Right lobe of liver (tissue), 6 donors: ENCODE data around the gene SIX2. TPM values are rescaled to one million over a fixed set of nuclear protein-coding genes. Genes with fewer than 3 reads are reported as not detected.
A peak's percentile ranks its signal among the peaks of the same experiment; 100 is the strongest.

Experiments
- ATAC-seq, 4 donors: fragments of 200-7000 bp; cut with Tn5 transposase; one replicate each; pipeline ENCODE4 v1.9.1; 2020; ENCODE audit warnings: mild to moderate bottlenecking in 4 of 4, moderate library complexity in 4 of 4
- DNase-seq, 3 donors: peaks; one replicate each; pipeline ENCODE4 v3.0.0-alpha.2; 2020
- H3K27ac ChIP-seq, 3 donors: fragments of 200-600 bp; one replicate each; pipeline ENCODE4 v1.8.0; 2022
- H3K27me3 ChIP-seq, 2 donors: fragments of 200-600 bp; one replicate each; pipeline ENCODE4 v1.8.0; 2022
- H3K36me3 ChIP-seq, 4 donors: fragments of 200-600 bp; sonication (generic) in 1 of 4; one replicate each; pipeline versions ENCODE4 v1.5.1 to v1.8.0; 2017 to 2022; ENCODE audit warnings: control low read depth in 1 of 4
- H3K4me1 ChIP-seq, 4 donors: fragments of 200-600 bp; sonication (generic) in 1 of 4; one replicate each; pipeline versions ENCODE4 v1.5.1 to v1.8.0; 2017 to 2022; ENCODE audit warnings: control low read depth in 1 of 4
- H3K4me3 ChIP-seq, 3 donors: fragments of 200-600 bp; one replicate each; pipeline ENCODE4 v1.8.0; 2022
- H3K9me3 ChIP-seq, 4 donors: fragments of 200-600 bp; sonication (generic) in 1 of 4; one replicate each; pipeline versions ENCODE4 v1.5.1 to v1.8.0; 2017 to 2022; ENCODE audit warnings: control low read depth in 1 of 4
- CTCF ChIP-seq, 4 donors: fragments of 200-600 bp in 3 of 4; fragments of 450-650 bp in 1 of 4; IDR thresholded peaks; one replicate each; pipeline versions ENCODE4 v1.5.1 to v1.8.0; 2016 to 2022; ENCODE audit warnings: antibody characterized with exemption in 4 of 4, mild to moderate bottlenecking in 2 of 4
- POLR2A ChIP-seq: fragments of 450-650 bp; IDR thresholded peaks from one replicate; pipeline ENCODE4 v1.6.1; 2017; ENCODE audit warnings: antibody characterized with exemption, mild to moderate bottlenecking
- WGBS: methylation state at CpG from one replicate; pipeline ENCODE4 v1.1.6; 2018; ENCODE audit warnings: low coverage, low lambda C conversion rate; ENCODE audit not compliant: insufficient coverage; ENCODE audit errors: missing lambda C conversion rate; 5-methylcytosine and 5-hydroxymethylcytosine counted together
- intact Hi-C, 2 donors: fragments of 100-400 bp; cut with DNase I; formaldehyde crosslinking; loops; one replicate each; pipeline versions ENCODE4 v1.11.2 to v1.14.1; 2022
- total RNA-seq, 6 experiments: library from RNA; depleted of rRNA in 2 of 6; stranded (reverse); fragments of >200 nt in 2 of 6; fragmentation: NEBNext Ultra II Directional in 3 of 6; extraction: Animal tissue kit (Norgen Biotek cat#: 25700) in 3 of 6; gene quantifications; one replicate each; pipeline versions ENCODE4 v1.1.0 to v1.2.4, GENCODE V29; 2016 to 2023
- donor health status: DM: no; HTN: yes; CAD: no.
- donor health status: DM: no; HTN: no; CAD: no.
- donor health status: DM: no; HTN: no; CAD: no.
- donor health status: DM: no; HTN: yes; CAD: no.
- donor health status: DM: no; HTN: yes; CAD: no.

Gene SIX2
- total RNA-seq, 6 experiments from 2014 or later: not detected

DNA sequence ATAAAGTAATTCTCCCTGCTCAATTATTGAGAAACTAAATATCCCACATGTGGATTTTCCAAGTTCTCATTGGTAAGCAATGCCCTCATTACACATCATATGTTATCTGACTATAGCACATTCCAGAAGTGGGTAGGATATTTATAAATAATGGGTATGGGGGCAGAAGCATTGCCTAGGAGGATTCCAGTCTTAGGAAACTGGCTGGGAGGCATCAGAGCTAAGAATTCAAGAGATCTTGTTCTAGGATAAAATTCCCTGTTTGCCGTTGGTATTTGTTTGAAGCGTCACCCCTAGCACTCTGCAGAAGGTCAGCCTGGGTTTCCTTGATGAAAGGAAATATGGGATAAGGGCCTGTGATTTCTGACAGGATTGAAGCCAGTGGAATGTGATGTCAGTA, 20.1 kb downstream of the SIX2 start:
- H3K4me3 ChIP-seq: no peak overlapping the region
- intact Hi-C loops: no loop called here
- H3K9me3 ChIP-seq: peaks cover 0 to 5% (median 0%) of the 10 kb centered on the region in 4 donors
- ATAC-seq (no peak), DNase-seq (no peak)
- WGBS: 68% methylated on average over 2 of the region's 2 CpGs
- TF ChIP-seq POLR2A: no peak
- no peak for TF ChIP-seq CTCF (IDR thresholded peaks at IDR 0.05)
- no peaks in the 10 kb centered on the region for H3K4me1 ChIP-seq
- no peak overlapping the region for H3K27ac ChIP-seq
- H3K36me3 ChIP-seq: no peaks in the 10 kb centered on the region
- no peaks in the 10 kb centered on the region for H3K27me3 ChIP-seq

DNA sequence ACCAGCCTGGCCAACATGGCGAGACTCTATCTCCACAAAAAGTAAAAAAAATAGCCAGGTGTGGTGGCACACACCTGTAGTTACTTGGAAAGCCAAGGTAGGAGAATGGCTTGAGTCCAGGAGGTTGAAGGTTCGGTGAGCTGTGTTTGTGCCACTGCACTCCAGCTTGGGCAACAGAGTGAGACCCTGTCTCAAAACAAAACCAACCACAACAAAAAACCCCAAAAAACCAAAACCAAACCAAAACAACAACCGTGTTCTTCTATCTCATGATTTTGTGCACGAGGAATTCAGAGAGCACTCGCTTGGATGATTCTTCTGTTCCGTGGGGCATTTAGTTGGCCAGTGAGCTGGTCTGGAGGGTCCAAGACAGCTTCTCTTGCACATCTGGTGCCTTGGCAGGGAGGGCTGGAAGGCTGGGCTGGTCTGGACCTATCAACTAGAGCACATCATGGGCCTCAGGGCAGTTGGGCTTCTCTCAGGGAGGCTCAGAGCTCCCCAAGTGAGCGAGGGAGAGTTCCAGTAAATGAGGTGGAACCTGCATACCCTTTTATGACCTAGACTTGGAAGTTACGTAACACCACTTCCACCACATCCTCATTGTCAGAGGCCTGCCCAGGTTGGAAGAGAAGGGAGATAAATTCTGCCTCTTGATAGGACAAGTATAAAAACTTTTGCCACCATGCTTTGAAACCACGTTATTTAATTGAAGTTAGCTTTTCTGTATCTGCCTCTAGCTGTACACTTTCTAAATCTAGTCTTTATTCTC, 25.2 kb downstream of the SIX2 start:
- ATAC-seq: no peak
- 73% methylated on average over 5 of the region's 9 CpGs for WGBS
- no peak for TF ChIP-seq CTCF (IDR thresholded peaks at IDR 0.05)
- TF ChIP-seq POLR2A: no peak
- intact Hi-C loops: no loop called here
- no peaks in the 10 kb centered on the region for H3K27me3 ChIP-seq
- H3K4me3 ChIP-seq: no peak overlapping the region
- no peaks in the 10 kb centered on the region for H3K36me3 ChIP-seq
- DNase-seq: no peak
- no peaks in the 10 kb centered on the region for H3K4me1 ChIP-seq
- no peak overlapping the region for H3K27ac ChIP-seq
- peaks cover 0 to 5% (median 0%) of the 10 kb centered on the region in 4 donors for H3K9me3 ChIP-seq

DNA sequence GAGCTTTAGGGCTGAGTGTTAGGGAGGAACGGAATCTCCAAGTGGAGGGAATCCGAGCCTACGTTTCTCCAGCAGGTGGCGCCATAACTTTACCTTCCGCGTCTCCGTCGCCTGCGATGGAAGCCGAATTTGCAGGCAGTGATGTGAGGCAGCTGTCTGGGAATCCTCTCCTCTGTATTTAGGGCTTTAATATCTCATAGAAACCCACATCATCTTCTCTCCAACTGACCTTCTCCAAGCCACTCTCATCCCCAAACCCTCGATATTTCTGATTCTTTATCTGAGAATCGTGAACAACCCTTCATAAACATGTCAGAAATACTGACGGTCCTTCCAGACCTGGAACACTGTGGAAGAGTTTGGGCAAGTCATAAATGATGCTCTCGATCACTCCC, 27.5 kb downstream of the SIX2 start:
- DNase-seq (peak; percentile 66 to 72 (median 67)), ATAC-seq (peak; percentile 87 to 93 (median 90))
- H3K4me1 ChIP-seq: no peaks in the 10 kb centered on the region
- no peak for TF ChIP-seq POLR2A
- peak; percentile 67 to 90 (median 87) for TF ChIP-seq CTCF (IDR thresholded peaks at IDR 0.05)
- no peaks in the 10 kb centered on the region for H3K36me3 ChIP-seq
- no peak overlapping the region for H3K27ac ChIP-seq
- no peak overlapping the region for H3K4me3 ChIP-seq
- intact Hi-C loops: no loop called here
- 8% methylated on average over 13 of the region's 14 CpGs for WGBS
- H3K27me3 ChIP-seq: no peaks in the 10 kb centered on the region
- H3K9me3 ChIP-seq: no peaks in the 10 kb centered on the region

DNA sequence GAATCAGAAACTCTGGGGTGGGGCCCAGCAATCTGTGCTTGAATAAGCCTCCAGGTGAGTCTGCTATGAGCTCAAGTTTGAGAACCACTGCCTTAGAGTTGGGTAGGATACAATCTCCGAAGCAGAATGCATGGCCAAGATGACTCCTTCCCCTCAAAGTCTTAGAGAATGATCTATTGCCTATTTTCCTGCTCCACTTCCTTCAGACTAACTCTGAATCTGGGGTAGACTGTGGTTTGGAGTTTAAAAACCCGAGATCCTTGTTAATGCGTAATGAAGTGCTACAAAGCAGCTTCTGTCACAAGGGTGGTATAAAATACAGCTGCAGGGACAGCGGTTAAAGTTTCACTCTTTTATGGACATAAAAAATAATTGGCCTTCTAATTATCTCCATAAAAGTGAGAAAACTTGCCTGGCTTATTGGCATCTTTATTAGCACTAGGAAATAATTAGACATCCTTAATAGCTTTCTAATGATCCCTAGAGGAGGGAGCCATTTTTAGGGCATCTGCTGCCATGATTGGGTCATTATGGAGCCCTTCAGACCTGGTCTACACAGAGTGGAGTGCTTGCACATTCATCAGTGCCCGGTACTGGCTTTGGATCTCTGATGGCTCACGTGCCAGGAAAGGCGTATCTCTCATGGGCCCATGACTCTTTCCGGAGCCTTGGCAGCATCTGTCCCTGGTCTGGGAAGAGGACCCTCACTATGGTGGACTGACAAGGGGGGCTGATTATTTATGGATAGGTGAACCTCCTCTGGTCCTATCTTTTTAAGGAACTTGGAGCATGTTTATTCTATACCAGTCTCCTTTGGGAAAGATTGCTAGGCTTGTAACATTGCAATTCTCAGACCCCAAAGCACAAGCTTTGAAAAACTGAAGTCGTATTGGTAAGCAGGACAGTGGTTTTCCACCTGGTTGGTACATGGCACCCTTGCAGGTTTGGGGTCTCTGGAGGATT, 28.2 kb downstream of the SIX2 start:
- intact Hi-C loops: no loop called here
- Histone ChIP-seq H3K36me3 (no peaks in the 10 kb centered on the region), H3K27me3 (no peaks in the 10 kb centered on the region), H3K9me3 (no peaks in the 10 kb centered on the region), H3K4me1 (no peaks in the 10 kb centered on the region), H3K4me3 (no peak overlapping the region), H3K27ac (no peak overlapping the region)
- DNase-seq (no peak), ATAC-seq (no peak)
- WGBS: 55% methylated on average over 8 of the region's 9 CpGs
- TF ChIP-seq CTCF (IDR thresholded peaks at IDR 0.05) (no peak), POLR2A (no peak)
